Left ventricle myocardium inferior (tissue), 1 donor: ENCODE data around the gene SMIM20. TPM values are rescaled to one million over a fixed set of nuclear protein-coding genes. Genes with fewer than 3 reads are reported as not detected.

ENCODE experiments used
- DNase-seq: peaks from one replicate; pipeline ENCODE4 v3.0.0-alpha.2; 2020
- H3K27ac ChIP-seq: fragments of 200-600 bp; replicated peaks from 2 replicates; pipeline ENCODE4 v1.8.0; 2021
- H3K27me3 ChIP-seq: fragments of 200-600 bp; 2 replicates; pipeline ENCODE4 v1.8.0; 2021; ENCODE audit warnings: low read depth
- H3K36me3 ChIP-seq: fragments of 200-600 bp; 2 replicates; pipeline ENCODE4 v1.8.0; 2021
- H3K4me1 ChIP-seq: fragments of 200-600 bp; 2 replicates; pipeline ENCODE4 v1.8.0; 2021
- H3K4me3 ChIP-seq: fragments of 200-600 bp; 2 replicates; pipeline ENCODE4 v1.8.0; 2021; ENCODE audit warnings: mild to moderate bottlenecking, moderate library complexity
- H3K9me3 ChIP-seq: fragments of 200-600 bp; replicated peaks from 2 replicates; pipeline ENCODE4 v1.8.0; 2021
- intact Hi-C: fragments of 100-400 bp; cut with micrococcal nuclease; formaldehyde crosslinking; loops from one replicate; pipeline ENCODE4 v1.11.0; 2022
- total RNA-seq: library from RNA; stranded (reverse); fragmentation: NEBNext Ultra II Directional; extraction: Animal tissue kit (Norgen Biotek cat#: 25700); gene quantifications from one replicate; pipeline ENCODE4 v1.2.1, GENCODE V29; 2021
- TF ChIP-seq, protein P1 (sequence below): fragments of 200-600 bp; IDR thresholded peaks from 2 replicates; pipeline ENCODE4 v1.8.0; 2021; ENCODE audit warnings: antibody characterized with exemption, mild to moderate bottlenecking, borderline replicate concordance
- donor health status: DM: no; HTN: yes; CAD: no; lungs with severe emphysema.

The SMIM20 gene
- total RNA-seq, 1 donor from 2014 or later = 45.4 TPM

DNA sequence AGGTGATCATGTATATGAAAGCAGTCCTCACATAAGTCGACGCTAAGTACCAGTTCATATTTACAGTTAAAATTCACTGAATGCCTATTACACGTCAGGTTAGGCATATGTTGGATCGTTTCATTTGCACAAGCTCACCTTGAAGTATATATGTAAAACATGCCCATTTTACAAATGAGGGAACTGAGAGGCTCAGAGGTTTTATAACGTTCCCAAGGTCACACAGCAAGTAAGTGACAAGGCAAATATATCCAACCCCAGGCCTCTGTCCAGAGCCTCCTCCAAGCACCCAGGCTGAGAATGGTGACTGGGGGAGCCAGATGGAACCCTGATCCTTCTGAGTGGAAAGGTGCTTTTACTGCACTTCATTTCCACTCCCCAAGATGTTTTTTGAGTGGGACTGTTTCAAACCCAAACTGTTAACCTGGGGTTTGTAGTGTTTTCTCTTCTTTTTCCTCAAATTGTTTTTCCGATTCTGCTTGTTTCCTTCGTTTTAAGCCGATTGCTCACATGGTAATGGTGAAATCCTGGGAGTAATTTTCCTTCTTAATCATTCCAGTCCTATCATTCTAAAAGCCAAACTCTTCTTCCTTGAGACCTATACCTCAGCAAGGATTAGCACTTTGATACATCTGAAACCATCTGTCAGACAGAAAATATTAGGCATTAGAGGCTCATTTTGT, 791 bp downstream of the SMIM20 start:
- TF ChIP-seq, protein P1, sequence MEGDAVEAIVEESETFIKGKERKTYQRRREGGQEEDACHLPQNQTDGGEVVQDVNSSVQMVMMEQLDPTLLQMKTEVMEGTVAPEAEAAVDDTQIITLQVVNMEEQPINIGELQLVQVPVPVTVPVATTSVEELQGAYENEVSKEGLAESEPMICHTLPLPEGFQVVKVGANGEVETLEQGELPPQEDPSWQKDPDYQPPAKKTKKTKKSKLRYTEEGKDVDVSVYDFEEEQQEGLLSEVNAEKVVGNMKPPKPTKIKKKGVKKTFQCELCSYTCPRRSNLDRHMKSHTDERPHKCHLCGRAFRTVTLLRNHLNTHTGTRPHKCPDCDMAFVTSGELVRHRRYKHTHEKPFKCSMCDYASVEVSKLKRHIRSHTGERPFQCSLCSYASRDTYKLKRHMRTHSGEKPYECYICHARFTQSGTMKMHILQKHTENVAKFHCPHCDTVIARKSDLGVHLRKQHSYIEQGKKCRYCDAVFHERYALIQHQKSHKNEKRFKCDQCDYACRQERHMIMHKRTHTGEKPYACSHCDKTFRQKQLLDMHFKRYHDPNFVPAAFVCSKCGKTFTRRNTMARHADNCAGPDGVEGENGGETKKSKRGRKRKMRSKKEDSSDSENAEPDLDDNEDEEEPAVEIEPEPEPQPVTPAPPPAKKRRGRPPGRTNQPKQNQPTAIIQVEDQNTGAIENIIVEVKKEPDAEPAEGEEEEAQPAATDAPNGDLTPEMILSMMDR = no peak
- DNase-seq = no peak
- Histone ChIP-seq H3K27me3 (no peaks in the 10 kb centered on the region), H3K9me3 (no peaks in the 10 kb centered on the region), H3K4me3 (peak overlapping the region; percentile 76), H3K36me3 (no peaks in the 10 kb centered on the region), H3K27ac (peak overlapping the region; percentile 88), H3K4me1 (peaks cover 32% of the 10 kb centered on the region)
- intact Hi-C loops = no loop called here

DNA sequence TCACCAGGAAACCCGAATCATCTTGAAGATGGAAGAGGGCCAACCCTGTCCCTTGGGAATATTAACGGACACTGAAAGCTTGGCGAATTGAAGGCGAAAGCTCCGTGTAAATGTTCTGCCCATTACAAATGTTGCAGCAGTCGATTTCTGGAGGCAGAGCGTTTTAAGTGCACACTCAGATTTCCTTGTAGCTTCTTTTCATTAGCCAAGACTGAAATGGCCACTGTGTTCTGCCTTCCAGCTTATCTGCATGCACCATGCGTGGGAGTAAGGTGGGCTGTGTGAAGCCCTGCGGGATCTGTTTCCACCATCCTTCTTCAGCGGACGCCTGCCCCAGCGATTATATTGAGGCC, 1.3 kb downstream of the SMIM20 start:
- H3K9me3 ChIP-seq = no peaks in the 10 kb centered on the region
- H3K27me3 ChIP-seq = no peaks in the 10 kb centered on the region
- no peaks in the 10 kb centered on the region for H3K36me3 ChIP-seq
- peak overlapping the region; percentile 76 for H3K4me3 ChIP-seq
- peak overlapping the region; percentile 88 for H3K27ac ChIP-seq
- peaks cover 33% of the 10 kb centered on the region for H3K4me1 ChIP-seq
- intact Hi-C loops = no loop called here
- TF ChIP-seq, protein P1 = no peak
- no peak for DNase-seq

DNA sequence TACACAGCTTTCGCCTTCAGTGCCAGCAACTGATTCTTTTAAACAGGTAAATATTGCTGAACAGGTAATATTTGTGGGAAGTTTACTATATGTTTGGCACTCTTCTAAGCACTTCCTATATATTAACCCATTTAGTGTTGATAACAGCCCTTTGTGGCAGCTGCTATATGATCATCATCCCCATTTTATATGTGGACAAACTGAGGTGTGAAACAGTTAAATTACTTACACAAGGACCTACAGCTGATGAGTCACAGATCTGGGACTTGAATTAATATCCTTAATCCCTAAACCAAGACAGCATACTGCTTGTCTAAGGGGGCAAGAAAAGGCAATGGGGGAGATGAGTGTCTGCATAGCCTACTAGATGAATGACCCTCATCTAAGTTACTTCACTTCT, 2.9 kb downstream of the SMIM20 start:
- intact Hi-C loops = no loop called here
- Histone ChIP-seq H3K27ac (no peak overlapping the region), H3K9me3 (no peaks in the 10 kb centered on the region), H3K4me1 (peaks cover 41% of the 10 kb centered on the region), H3K27me3 (no peaks in the 10 kb centered on the region), H3K36me3 (no peaks in the 10 kb centered on the region), H3K4me3 (no peak overlapping the region)
- no peak for DNase-seq
- TF ChIP-seq, protein P1 = no peak

DNA sequence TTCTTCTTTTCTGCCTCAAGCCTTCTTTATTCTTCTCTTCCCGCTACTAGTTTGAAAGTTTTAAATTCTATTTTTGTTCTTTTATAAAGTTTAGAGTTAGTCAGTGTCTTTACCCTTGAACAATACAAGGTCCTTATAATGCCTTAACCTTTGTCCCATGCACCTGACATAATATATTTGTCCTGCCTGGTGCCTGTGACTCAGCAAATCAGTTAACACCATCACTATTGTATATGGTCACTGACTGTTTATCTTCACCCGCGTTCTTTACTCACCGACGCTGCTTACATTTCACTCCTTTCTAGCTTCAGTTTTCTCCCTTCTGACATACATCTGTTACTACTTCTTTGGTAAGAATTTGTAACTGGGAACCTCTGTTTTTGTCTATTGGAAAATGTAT, 5.7 kb downstream of the SMIM20 start:
- intact Hi-C loops = no loop called here
- peaks cover 54% of the 10 kb centered on the region for H3K4me1 ChIP-seq
- DNase-seq = no peak
- H3K27me3 ChIP-seq = no peaks in the 10 kb centered on the region
- no peak overlapping the region for H3K27ac ChIP-seq
- no peaks in the 10 kb centered on the region for H3K9me3 ChIP-seq
- H3K4me3 ChIP-seq = no peak overlapping the region
- H3K36me3 ChIP-seq = no peaks in the 10 kb centered on the region
- TF ChIP-seq, protein P1 = no peak

DNA sequence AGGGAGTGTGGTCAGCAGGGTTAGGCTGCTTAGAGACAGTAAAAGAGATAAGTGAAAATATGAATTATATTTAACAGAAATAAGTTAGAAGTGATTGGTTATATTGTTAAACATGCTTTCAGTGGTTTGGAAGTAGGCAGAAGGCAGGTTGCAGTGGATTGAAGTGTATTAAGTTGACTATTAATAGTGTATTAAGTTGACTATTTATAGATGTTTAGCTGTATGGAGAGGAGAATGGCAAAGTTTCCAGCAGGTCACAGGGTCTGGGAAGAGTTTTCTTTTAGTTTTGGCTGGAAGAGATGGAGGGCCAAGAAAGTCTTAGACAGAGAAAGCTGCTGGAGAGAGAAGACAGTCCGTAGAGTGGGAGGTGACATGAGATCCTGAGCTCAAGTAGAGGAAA, 7.9 kb downstream of the SMIM20 start:
- no peaks in the 10 kb centered on the region for H3K36me3 ChIP-seq
- H3K4me1 ChIP-seq = peaks cover 47% of the 10 kb centered on the region
- no peak overlapping the region for H3K4me3 ChIP-seq
- TF ChIP-seq, protein P1 = no peak
- no peaks in the 10 kb centered on the region for H3K27me3 ChIP-seq
- no peaks in the 10 kb centered on the region for H3K9me3 ChIP-seq
- intact Hi-C loops = no loop called here
- peak overlapping the region; percentile 29 for H3K27ac ChIP-seq
- DNase-seq = no peak
